Measurements from ENCODE around the gene IL20.

The IL20 gene, protein sequence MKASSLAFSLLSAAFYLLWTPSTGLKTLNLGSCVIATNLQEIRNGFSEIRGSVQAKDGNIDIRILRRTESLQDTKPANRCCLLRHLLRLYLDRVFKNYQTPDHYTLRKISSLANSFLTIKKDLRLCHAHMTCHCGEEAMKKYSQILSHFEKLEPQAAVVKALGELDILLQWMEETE

DNA sequence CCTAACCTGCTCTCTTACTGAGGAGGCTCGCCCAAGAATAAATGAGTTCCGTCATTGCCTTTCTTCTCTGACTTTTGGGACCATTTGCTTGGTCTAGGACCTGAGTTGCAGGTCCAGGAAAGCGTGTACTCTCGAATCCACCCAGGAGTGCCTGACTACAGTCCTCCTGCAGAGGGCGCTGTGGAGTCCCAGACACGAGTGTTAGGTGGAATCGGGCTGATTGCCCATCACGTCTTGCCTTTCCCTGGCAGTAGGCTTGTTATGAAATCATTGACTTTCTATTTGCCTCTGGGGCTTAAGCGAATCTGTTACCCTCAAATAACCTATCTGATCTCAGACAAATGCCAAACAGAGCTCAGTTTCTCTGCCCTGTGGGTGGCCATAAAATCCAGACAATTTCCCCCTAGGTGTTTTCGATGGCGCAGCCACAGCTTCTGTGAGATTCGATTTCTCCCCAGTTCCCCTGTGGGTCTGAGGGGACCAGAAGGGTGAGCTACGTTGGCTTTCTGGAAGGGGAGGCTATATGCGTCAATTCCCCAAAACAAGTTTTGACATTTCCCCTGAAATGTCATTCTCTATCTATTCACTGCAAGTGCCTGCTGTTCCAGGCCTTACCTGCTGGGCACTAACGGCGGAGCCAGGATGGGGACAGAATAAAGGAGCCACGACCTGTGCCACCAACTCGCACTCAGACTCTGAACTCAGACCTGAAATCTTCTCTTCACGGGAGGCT lies at the start of gene IL20:
Gene IL20, plus strand, starts transcription at position 685 of the 733 bp plus-strand sequence. CDS start 230 bp downstream, outside the sequence.
- DNase-seq: no peak

DNA sequence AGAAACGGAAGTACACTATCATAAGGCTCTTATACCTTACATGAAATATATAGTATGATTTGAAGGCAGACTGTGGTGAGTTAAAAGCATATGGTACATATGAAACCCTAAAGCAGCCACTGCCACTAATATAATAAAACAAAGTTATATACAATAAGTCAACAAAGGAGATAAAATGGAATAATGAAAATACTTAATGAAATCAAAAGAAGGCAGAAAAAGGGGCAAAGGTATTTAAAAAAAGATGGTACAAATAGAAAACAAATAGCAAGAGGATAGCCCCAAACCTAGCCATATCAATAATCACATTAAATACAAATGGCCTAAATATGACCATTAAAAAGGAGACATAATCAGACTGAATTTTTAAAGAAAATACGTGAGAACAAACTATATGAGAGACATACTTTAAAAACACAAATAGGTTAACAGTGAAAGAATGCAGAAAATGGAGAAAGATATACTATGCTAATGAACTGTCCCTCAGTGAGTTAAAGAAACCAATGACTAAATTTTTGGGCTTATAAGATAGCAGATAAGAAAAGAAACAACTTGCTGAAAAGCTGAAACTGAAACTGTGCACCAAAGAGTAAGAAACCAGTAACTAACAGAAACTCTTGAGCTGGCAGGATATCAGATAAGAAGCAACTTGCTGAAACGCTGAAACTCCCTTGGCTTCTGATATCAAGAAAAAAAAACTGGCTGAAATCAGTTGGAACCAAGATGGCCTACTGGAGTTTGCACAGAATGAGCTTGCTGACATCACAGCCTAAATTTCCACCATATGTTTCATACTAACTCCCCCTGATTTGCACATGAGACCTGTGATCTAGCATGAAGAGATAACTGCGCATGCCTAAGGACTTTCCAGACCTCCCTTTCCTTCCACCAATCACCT lies 48.8 kb upstream of the IL20 start:
- DNase-seq: no peak

DNA sequence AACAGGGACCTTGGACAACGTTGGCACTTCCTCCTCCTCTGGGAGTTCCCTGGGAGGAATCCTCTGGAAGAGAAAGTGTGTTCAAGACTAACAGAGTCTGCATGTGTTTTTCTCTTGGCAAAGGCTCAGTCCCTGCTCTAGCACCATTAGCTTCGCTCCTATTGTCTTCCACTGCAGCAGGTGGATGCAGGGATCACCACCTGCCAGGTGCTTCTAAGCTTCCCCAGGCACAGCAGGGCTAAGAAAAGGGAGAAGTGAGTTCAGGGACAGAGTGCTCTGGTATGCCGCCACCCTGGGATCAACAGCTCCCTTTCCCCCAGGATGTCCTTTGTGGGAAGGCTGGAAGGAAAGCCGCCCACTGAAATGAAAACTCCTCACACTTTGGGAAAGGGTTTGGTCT lies 43.9 kb upstream of the IL20 start:
- no peak for DNase-seq

DNA sequence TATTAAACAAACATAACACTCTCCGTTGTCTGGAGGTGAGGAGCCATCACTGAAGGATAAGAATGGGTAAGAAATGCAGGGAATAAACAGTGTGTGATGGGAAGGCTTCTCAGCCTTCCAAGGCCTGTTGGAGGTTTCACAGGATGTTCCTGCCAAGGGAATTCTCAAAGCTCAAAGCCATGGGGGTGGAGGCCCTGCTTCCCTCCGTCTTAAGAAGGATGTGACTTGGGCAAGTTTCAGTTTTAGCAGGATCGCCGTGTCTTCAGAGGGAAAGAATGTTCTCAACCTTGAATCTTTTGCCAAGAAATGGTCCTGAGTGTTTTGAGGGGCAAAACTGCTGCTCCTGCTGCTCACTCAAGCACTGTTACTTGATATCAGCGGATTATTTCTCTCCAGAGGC lies 41.7 kb upstream of the IL20 start:
- no peak for DNase-seq

DNA sequence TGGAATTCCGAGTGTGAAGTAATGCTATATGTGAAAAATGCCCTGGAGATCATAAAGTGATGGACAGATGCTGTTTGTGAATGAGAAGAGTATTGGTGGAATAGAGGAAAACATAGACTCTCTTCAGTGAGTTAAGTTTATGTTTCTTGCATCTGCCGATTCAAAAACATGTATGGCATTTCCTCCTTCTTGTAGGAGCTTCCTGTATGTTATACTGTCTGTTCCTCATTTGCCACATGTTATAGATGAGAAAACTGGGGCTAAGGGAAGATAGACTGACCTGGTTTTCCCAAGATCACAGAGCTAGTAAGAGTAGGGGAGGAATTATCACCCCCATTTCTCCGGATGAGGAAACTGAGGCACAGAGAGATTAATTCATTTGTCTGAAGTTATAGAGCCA lies 41.1 kb upstream of the IL20 start:
- no peak for DNase-seq

DNA sequence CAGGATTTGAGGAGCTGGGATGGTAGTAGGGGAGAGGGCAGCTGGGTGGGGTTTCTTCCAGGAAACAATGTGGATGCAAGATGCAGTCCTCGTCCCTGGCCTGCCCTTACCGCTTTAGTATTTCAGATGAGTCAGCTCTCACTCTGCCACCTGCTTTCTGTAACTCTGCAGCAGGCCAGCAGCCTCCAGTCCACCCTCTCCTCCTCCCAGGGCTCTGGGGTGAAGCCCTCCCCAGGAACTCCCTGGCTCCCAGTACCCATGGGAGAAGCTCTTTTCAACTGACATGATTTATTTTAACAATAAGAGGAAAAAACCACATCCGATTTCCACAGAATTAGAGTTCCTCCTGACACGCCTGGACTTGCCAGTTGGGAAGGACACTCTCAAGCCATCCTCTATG lies 39.0 kb upstream of the IL20 start:
- no peak for DNase-seq

DNA sequence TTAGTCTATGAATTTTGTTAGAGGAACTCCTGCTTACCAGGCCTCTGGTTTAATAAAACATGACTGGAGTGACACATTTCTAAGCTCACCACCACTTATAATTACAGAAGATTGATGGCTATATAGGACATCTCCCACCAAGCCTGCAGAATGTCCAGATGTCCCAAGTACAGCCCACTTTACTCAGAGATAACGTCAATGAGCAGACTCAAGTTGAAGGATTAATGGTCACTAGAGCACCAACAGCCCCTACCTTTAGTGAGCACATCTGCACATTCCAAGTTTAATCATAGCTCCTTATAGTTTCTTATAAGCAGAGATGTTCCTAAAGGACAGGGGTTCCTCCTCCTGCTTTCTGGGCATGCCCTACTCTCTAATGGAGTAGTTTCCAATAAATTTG lies 37.4 kb upstream of the IL20 start:
- no peak for DNase-seq

DNA sequence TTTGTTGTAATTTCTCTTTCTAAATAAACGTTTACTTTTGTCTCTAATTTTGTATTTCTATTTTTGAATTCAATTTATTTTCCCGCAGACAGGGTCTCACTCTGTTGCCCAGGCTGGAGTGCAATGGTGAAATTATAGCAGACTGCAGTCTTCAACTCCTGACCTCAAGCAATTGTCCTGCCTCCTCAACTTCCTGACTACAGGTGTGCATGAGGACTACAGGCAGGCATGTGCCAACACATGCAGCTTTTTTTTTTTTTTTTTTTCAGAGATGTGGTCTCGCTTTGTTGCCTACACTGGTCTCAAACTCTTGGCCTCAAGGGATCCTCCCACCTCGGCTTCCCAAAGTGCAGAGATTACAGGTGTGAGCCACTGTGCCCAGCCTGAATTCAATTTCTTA lies 36.7 kb upstream of the IL20 start:
- no peak for DNase-seq

DNA sequence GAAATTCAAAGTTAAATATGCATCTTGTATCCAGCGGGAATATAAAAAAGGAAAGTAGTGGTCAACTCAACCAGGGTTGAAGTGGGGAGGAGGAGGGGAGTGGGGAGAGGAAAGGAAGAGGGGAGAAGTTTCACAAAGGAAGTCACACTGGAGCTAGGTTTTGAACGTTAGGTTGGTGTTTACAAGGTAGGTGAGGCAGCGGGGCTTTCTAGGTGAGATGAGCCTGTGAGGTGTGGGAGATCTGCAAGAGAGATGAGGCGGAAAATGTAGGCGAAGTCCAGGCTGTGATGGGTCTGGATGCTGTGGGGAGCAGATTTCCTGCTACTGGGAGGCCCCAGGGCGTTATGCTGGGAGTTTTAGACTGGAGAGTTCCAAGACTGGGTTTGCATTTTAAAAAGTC lies 36.1 kb upstream of the IL20 start:
- DNase-seq: no peak

DNA sequence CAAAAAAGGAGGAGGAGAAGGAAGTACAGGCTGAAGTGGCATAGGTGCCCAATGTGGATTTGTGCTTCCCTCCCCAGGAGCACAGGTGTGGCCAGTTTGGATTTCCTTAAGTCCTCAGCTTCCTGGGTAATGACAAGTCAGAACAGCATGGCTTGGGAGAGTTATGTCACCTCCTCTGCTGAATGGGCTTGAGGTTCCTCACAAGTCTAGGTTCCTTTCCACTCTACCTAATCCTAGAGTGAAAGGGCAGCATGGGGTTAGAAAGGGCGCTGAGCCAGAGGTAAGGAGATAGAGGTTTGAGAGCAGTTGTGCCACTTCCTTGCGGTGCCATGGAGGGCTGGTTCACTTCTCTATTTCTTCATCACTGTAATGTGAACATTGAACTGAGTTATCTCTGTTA lies 35.5 kb upstream of the IL20 start:
- DNase-seq: no peak

DNA sequence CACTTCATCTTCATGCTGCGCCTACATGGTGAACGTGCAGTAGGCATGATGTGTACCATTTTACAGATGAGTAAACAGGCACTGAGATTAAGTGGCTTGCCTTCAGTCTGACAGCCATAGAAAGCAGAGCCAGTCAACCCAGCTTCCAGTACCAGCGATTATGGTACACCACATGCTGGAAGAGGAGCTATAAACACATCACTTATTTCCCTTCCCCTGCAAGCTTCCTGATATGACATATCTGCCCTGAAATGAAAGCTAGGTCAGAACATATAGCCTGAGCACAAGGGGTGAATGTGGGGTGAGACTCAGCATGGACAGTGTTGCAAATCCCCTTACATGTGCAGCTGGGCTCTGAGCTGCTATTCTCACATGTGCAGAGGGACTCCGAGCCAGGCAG lies 33.8 kb upstream of the IL20 start:
- no peak for DNase-seq

DNA sequence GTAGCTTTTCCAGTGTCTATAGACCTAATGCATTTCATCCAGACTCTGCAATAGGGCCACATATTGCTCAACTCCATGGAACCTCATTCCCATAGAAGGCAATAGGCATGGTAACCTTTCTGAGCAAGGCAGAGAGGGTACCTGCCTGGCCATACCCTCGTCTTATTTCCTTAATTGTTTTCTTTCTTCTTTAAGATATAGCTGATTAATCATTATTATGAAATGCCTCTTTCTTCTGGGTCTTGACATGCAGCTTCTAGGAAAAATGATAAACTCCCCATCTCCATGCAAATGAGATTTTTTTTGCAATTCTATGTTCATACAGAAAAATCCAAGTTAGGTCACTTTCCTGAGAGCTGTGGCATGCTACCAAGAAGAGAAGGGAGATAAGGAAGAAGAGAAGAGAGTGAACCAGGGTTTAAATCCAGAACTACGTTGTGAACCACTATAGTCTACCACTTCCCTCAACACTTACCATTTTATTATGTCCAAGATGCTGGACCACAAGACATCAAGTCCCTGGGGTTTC lies 33.0 kb upstream of the IL20 start:
- no peak for DNase-seq

DNA sequence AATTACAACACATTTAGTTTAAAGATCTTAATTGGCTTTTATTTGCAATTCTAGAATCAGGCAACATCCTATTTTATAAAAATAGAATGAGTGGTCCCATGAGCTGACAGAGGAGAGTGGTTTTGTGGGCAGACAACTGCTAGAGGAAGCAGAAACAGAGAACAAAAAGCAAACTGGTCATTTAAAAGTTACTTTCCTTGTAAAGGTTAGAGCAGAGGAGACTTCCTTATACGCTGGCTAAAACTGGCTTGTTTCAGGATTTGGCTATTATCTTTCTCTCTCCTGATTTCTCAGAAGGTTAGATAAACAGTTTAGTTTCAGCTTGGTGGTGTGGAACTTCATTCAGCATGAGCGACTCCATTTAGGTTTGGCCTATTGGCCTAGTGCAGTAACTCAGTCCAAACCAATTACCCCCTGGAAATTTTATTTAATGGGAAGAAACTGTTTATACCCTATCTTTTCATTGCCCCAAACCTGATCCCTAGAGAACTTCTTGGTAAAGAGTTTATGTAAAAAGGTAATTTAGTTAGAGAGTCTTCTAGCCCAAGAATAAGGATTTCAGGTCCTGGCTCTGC lies 32.2 kb upstream of the IL20 start:
- DNase-seq: no peak

DNA sequence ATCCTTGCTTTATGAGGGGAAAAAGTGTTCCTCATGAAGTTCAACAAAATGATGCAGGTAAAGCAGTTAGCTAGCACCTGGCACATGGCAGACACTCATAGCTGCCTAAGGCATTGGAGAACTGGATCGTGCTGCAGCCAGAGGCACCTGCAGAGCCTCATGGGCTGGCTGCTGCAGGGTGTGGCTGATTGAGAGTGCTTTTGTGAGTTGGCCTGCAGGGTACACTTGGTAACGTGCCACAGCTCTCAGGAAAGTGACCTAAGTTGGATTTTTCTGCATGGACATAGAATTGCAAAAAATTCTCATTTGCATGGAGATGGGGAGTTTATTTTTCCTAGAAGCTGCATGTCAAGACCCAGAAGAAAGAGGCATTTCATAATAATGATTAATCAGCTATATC lies 31.6 kb upstream of the IL20 start:
- no peak for DNase-seq

DNA sequence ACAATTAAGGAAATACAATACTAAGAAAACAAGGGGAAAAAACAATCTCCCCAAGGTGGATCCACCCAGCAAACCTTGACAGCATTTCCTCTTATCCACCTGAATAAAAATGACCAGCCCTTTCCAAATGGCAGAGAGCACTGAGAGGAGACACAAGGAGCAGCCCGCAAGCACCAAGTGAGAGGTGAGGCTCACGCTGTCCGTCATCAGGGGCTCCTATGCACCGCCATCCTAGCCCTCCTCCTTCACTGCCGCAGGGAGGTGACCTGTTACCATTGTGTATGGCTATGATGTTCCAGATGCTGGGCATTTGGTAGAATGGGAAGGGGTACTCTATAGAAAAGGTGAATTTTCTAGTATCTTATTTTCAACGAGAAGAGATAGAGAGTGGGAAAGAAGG lies 31.2 kb upstream of the IL20 start:
- DNase-seq: no peak

DNA sequence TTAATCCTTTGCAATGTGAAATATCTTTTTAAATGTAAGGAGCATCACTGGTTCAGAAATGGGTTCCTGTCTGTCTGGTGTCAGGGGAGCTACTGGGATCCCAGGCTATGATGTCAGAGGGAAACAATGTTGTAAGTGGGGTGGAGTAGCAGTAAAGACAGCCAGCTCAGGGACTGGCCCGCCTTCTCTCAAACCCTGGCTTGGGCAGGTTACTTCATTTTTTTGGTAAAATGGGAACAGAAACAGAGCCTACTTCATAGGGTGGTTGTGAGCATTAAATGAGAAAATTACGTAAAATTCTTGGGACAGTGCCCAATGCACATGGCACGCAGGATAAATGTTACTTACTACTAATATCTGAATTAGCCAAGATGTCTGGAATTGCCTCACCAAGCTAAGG lies 30.7 kb upstream of the IL20 start:
- DNase-seq: no peak

DNA sequence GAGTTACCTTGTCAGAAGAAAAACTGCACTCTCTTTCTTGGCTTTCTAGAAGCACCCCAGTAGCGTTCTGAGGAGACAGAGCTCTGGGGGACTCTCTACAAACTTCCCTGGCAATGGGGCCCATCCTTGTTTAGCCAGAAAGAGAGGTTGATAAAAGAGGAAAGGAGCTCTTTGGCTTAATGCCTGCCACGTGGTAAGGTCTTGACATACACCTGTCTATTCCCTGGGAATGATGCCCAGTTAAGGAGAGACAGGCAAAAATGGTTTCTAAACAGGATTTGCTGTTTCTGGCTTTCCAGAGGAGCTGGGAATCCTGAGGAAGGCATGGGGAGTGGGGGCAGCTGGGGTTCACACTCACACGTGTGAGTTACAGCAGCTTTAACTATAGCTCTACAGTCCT lies 30.2 kb upstream of the IL20 start:
- no peak for DNase-seq

DNA sequence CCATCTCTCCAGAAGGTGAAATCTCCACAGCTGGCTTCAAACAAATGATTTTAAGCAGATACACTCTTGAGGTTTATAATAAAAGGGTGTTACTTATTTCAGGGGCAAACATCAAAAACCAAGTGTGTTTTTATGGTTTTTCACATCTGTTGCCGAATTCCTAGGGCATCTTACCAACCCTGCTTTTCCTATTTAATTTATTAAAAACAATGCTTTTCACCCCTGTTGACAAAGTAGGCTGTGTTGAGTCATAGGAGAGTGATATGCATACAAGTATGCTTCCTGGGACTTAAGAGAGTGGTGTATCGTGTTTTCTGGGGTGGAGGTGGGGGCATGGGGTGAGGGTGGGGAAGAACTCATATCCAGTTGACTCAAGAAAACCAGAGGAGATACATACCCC lies 29.3 kb upstream of the IL20 start:
- no peak for DNase-seq

DNA sequence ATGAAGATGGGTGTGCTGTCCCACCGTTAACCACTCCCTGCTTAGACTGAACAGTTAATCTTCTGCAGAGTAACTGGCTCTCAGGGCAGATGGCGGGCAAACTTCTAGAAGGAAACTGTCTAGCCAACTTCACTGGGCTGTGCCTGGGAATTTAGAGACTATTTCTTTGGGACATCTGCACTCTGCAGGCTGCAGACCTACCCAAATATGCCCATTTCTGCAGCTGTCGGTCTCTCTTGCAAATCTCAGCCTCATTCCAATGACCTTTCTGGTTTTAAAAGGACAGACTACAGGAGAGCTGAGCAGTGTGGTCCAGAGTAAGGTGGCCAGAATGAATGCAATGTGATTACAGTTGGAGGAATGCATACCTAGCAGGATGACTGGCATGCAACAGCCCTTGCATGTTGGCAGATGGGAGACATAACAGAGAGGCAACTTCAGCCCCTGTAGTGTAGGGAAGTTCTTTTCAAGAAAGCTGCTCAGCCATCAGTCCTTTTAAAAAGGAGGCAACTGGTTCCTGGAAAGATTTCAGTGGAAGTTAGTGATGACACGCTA lies 26.3 kb upstream of the IL20 start:
- no peak for DNase-seq

DNA sequence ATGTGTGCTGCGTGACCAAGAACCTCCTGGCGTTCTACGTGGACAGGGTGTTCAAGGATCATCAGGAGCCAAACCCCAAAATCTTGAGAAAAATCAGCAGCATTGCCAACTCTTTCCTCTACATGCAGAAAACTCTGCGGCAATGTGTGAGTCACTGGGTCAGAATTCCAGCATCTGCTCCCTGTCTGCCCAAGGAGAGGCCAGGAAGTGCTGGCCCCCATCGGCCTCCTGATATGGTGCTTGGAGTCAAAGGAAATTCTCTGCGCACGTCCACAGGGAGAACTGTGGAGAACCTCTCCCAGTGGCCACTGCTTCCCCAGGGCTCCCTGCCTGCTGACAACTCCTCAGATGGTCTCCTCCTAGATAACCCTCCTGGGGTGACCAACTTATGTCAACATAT lies 25.6 kb upstream of the IL20 start:
- no peak for DNase-seq

DNA sequence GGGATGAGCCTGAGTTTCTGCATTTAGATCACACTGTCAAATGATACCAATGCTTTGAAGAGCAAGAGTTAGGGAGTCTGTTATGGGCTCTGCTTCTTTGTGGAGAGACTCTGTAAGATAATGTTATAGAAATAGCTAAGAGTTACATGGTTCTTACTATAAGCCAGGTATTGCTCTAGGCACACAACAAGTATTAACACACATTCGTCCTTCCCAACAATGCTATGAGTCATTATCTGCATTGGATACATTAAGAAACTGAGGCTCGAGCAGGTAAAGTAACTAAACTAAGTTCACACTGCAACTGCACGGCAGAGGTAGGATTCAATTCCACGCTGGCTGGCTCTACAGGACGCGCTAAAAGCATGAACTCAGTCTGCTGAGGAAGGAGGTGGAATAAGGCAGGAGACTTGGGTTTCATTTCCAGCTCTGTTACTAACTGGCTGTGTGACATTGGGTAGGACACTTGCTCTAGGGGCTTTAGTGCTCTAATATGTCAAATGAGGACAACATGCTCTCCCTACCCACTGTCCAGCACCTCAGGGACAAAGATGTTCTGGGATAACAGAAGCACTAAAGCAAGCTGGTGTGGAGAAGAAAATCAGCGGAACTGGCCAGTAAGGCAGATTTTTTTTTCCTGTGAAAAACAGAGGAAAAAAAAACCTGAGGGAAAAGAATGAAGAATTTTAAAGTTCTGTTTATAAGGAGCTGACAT lies 23.7 kb upstream of the IL20 start:
- no peak for DNase-seq

DNA sequence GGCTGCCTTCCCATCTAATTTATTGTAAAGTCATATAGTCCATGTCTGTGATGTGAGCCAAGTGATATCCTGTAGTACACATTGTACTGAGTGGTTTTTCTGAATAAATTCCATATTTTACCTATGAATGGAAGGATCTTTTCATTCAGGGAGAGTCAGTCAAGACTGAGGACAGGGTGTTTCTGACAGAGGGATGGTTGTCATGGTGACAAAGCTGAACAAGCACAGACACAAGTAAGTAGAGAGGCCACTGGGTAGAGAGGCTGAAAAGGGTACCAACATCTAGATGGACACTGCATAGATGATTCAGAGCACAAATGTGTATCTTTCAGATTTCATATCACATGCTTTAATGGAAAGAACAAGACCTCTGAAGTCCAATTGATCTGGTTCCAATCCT lies 22.6 kb upstream of the IL20 start:
- no peak for DNase-seq

Measured in NCI-H1436 treated with DMSO at 0.1 percent for 48 hours (cell line).